Measurements from ENCODE around the gene TMEM106C. TPM values are rescaled to one million over a fixed set of nuclear protein-coding genes. Genes with fewer than 3 reads are reported as not detected.

Gene TMEM106C
- total and polyA plus RNA-seq, 9 of the 15 experiments (the other 6 are each of a cell fraction or from before 2014, with no cell fraction given), result 37.6 to 183 (median 57.2) TPM

DNA sequence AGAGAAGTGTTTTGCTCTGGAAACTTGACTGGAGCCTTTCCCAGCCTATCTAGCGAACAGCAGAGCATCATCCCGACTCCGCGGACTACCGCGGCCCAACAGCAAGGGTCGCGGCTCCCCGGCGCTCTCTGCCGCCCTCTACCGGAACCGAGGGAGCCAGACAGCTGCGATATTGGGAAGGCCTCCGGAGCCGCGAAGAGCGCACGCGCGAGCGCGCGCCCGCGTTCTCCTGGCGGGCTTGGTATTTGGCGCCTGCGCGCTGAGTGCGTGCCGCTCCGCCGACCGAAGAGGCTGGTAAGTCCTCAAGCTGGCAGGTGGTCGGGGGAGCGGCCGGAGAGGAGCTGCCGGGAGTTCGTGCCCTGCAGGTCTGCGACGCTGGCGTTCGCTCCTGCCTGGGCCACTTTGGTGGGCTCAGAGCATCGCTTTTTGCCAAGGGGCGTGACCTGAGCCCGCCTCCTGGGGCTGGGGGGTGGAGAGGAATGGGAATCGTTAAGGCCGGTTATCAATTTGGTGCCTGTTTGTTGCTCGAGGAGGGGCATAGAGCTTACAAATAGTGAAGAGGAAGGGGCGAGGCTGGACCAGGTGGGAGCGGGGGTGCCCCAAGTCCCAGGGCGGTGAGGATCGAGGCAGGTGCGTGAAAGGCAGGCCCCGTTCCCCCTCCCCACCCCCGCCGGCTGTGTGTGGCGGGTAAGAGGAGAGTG, at the start of gene TMEM106C (continued):
- TF ChIP-seq NEUROD1 (IDR thresholded peaks at IDR 0.05; ENCODE audit: borderline replicate concordance, low read depth, low read length, partially characterized antibody) (peak; percentile 16), ZNF75A (CRISPR knock-in tag; IDR thresholded peaks at IDR 0.05) (no peak), PHF8 (IDR thresholded peaks at IDR 0.05; ENCODE audit: borderline replicate concordance, low read length) (peak; percentile 74; the same call in 1 of the 2 replicates), ZFP91 (CRISPR knock-in tag; IDR thresholded peaks at IDR 0.05) (no peak), ESRRA (IDR thresholded peaks at IDR 0.05; ENCODE audit: borderline replicate concordance, low read depth) (no peak), ZBTB49 (CRISPR knock-in tag; IDR thresholded peaks at IDR 0.05; ENCODE audit: borderline replicate concordance) (no peak), ATF7 (IDR thresholded peaks at IDR 0.05) (peak; percentile 44; the same call in 1 of the 2 replicates), SMARCA4 (IDR thresholded peaks at IDR 0.05) (no peak), SMC3 (conservative IDR thresholded peaks at IDR 0.05; ENCODE audit: insufficient read depth, low read depth, low read length) (peak; percentile 77), RBM17 (IDR thresholded peaks at IDR 0.05; ENCODE audit: borderline replicate concordance, low read depth, low read length) (no peak), LEF1 (IDR thresholded peaks at IDR 0.05) (no peak), FOS (IDR thresholded peaks at IDR 0.05; ENCODE audit: extremely low read depth, insufficient read length) (no peak), ERF (CRISPR knock-in tag; IDR thresholded peaks at IDR 0.05) (0 out of 2 replicates have a peak, but pooled peaks have one; percentile 12), ETV1 (tag; conservative IDR thresholded peaks at IDR 0.05; ENCODE audit: low read depth) (no peak), SP1 (CRISPR knock-in tag; IDR thresholded peaks at IDR 0.05) (peak; percentile 36; the same call in 1 of the 2 replicates), E2F3 (CRISPR knock-in tag; IDR thresholded peaks at IDR 0.05) (0 out of 2 replicates have a peak, but pooled peaks have one; percentile 40), ZNF655 (CRISPR knock-in tag; IDR thresholded peaks at IDR 0.05) (no peak), ZNF780A (CRISPR knock-in tag; IDR thresholded peaks at IDR 0.05) (no peak)
- TF ChIP-seq, protein P1, sequence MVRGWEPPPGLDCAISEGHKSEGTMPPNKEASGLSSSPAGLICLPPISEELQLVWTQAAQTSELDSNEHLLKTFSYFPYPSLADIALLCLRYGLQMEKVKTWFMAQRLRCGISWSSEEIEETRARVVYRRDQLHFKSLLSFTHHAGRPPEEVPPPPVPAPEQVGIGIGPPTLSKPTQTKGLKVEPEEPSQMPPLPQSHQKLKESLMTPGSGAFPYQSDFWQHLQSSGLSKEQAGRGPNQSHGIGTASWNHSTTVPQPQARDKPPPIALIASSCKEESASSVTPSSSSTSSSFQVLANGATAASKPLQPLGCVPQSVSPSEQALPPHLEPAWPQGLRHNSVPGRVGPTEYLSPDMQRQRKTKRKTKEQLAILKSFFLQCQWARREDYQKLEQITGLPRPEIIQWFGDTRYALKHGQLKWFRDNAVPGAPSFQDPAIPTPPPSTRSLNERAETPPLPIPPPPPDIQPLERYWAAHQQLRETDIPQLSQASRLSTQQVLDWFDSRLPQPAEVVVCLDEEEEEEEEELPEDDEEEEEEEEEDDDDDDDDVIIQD (CRISPR knock-in tag; IDR thresholded peaks at IDR 0.05), result no peak
- TF ChIP-seq, protein P2, sequence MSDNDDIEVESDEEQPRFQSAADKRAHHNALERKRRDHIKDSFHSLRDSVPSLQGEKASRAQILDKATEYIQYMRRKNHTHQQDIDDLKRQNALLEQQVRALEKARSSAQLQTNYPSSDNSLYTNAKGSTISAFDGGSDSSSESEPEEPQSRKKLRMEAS (CRISPR knock-in tag; IDR thresholded peaks at IDR 0.05), result peak; percentile 64
